Panc1 (cell line): ENCODE data around the gene CEMIP. TPM values are rescaled to one million over a fixed set of nuclear protein-coding genes. Genes with fewer than 3 reads are reported as not detected.

Source experiments
- ATAC-seq: fragments of 200-7000 bp; cut with Tn5 transposase; 2 replicates; pipeline ENCODE4 v1.9.1; 2020; ENCODE audit warnings: mild to moderate bottlenecking, moderate library complexity
- BruUV-seq: library from RNA; stranded (reverse); fragments of 400-500 nt; replicated peaks from 2 replicates; lab custom pipeline; 2021; lab: Mats Ljungman, UMichigan
- CTCF ChIA-PET: fragments of 300-600 bp; sonication (Branson Sonifier 250); formaldehyde crosslinking; loops from one replicate; lab custom pipeline; 2022; ENCODE audit warnings: antibody characterized with exemption; lab: Charles Lee
- POLR2A ChIA-PET: fragments of 300-600 bp; sonication (Branson Sonifier 250); formaldehyde crosslinking; loops from one replicate; lab custom pipeline; 2022; ENCODE audit warnings: antibody characterized with exemption; lab: Charles Lee
- DNase-seq: peaks from one replicate; pipeline ENCODE4 v3.0.0-alpha.2; 2010; ENCODE audit warnings: low read depth, low spot score
- H3K27ac ChIP-seq: 2 replicates; pipeline ENCODE4 v1.5.1; 2011; ENCODE audit warnings: mild to moderate bottlenecking, low read length, inconsistent platforms
- H3K27me3 ChIP-seq: fragments of 200-500 bp; sonication (Bioruptor generic); 2 replicates; pipeline ENCODE4 v1.6.0; 2014; ENCODE audit warnings: low read length, inconsistent platforms; ENCODE audit not compliant: control insufficient read depth, insufficient read depth
- H3K36me3 ChIP-seq: fragments of 200-500 bp; sonication (Bioruptor generic); 2 replicates; pipeline ENCODE4 v1.5.1; 2014; ENCODE audit warnings: inconsistent platforms, mild to moderate bottlenecking, low read length, moderate library complexity; ENCODE audit not compliant: control insufficient read depth, insufficient read depth
- H3K4me1 ChIP-seq: 2 replicates; pipeline ENCODE4 v1.5.1; 2011; ENCODE audit warnings: inconsistent platforms, mild to moderate bottlenecking, low read length, moderate library complexity; ENCODE audit not compliant: control insufficient read depth, insufficient read depth
- H3K4me3 ChIP-seq, 2 experiments: 2 replicates each; pipeline ENCODE4 v1.5.1; 2011 to 2012; ENCODE audit warnings: low read depth in 2 of 2, low read length in 2 of 2, mild to moderate bottlenecking in 2 of 2, inconsistent platforms in 1 of 2, moderate library complexity in 1 of 2
- H3K9me3 ChIP-seq: fragments of 200-500 bp; sonication (Bioruptor generic); 2 replicates; pipeline ENCODE4 v1.5.1; 2014; ENCODE audit warnings: low read depth, mild to moderate bottlenecking, inconsistent platforms, low read length, moderate library complexity; ENCODE audit not compliant: control insufficient read depth, insufficient read depth
- POLR2AphosphoS5 ChIP-seq: IDR thresholded peaks from 2 replicates; pipeline ENCODE4 v1.6.1; 2012; ENCODE audit warnings: mild to moderate bottlenecking, low read depth, low read length, moderate library complexity
- SIN3A ChIP-seq: IDR thresholded peaks from 2 replicates; pipeline ENCODE4 v1.6.1; 2012; ENCODE audit warnings: low read depth, mild to moderate bottlenecking, low read length, moderate library complexity, borderline replicate concordance; ENCODE audit not compliant: insufficient read depth
- TCF7L2 ChIP-seq: IDR thresholded peaks from 2 replicates; pipeline ENCODE4 v1.6.1; 2011; ENCODE audit warnings: mild to moderate bottlenecking, low read depth, low read length, inconsistent platforms
- in situ Hi-C: cut with HindIII; loops from 2 replicates; pipeline ENCODE4 v1.10.0; 2016; ENCODE audit warnings: low sequenced_read_pairs, low pct_unique_long_range_greater_than_20kb
- intact Hi-C: fragments of 100-400 bp; cut with micrococcal nuclease; formaldehyde crosslinking; loops from one replicate; pipeline ENCODE4 v1.10.0; 2022; ENCODE audit not compliant: unreplicated experiment
- total RNA-seq: library from RNA; stranded (reverse); gene quantifications from one replicate; pipeline ENCODE4 v1.2.1, GENCODE V29; 2021; ENCODE audit not compliant: unreplicated experiment
- TF ChIP-seq, protein P1 (sequence below), 2 experiments: IDR thresholded peaks; 2 replicates each; pipeline ENCODE4 v1.6.1; 2011 to 2012; ENCODE audit warnings: low read depth in 2 of 2, control low read depth in 1 of 2, low read length in 1 of 2, mild to moderate bottlenecking in 1 of 2, moderate library complexity in 1 of 2; ENCODE audit not compliant: insufficient read depth in 1 of 2
- TF ChIP-seq, protein P2 (sequence below): fragments of 450-650 bp; IDR thresholded peaks from 2 replicates; pipeline ENCODE4 v1.5.1; 2017; ENCODE audit warnings: mild to moderate bottlenecking

Gene CEMIP
- total RNA-seq, 1 experiment from 2014 or later, result 0.46 TPM

DNA sequence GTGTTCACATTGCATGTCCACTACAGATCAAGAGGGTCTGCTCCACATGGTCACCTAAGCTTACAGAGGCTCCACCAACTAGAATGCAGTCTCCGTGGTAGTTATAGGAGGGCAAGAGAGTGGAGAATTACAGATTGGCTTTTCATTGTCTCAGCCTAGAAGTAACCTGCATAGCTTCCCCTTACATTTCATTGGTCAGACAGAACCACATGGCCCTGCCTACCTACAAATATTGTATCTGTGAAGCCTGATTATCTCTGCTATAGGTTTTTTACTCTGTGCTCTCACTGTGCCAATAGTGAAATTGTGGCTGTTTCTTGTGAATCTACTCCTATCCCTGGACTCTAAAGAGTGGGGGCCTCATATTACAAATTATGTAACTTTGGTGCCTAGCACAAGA lies 219.1 kb downstream of the CEMIP start:
- no peaks in the 10 kb centered on the region for H3K27me3 ChIP-seq
- no peaks in the 10 kb centered on the region; the same call in 1 of the 2 replicates for H3K36me3 ChIP-seq
- POLR2A ChIA-PET, result no interaction called here
- CTCF ChIA-PET, result no interaction called here
- H3K4me1 ChIP-seq, result peaks cover 13% of the 10 kb centered on the region
- H3K9me3 ChIP-seq, result no peaks in the 10 kb centered on the region
- DNase-seq (no peak), ATAC-seq (no peak)
- H3K27ac ChIP-seq, result 0 out of 2 replicates have a peak overlapping the region, but pooled peaks have one; percentile 2
- in situ Hi-C loops (no loop called here), intact Hi-C loops (loop anchor here (10.0 kb wide), 1 partner anchor 107 kb away; no protein-coding TSS in a partner anchor)
- BruUV-seq, result no TSS peak
- TF ChIP-seq TCF7L2, result no peak
- TF ChIP-seq SIN3A, result no peak
- no peak for TF ChIP-seq POLR2AphosphoS5
- TF ChIP-seq, protein P1, sequence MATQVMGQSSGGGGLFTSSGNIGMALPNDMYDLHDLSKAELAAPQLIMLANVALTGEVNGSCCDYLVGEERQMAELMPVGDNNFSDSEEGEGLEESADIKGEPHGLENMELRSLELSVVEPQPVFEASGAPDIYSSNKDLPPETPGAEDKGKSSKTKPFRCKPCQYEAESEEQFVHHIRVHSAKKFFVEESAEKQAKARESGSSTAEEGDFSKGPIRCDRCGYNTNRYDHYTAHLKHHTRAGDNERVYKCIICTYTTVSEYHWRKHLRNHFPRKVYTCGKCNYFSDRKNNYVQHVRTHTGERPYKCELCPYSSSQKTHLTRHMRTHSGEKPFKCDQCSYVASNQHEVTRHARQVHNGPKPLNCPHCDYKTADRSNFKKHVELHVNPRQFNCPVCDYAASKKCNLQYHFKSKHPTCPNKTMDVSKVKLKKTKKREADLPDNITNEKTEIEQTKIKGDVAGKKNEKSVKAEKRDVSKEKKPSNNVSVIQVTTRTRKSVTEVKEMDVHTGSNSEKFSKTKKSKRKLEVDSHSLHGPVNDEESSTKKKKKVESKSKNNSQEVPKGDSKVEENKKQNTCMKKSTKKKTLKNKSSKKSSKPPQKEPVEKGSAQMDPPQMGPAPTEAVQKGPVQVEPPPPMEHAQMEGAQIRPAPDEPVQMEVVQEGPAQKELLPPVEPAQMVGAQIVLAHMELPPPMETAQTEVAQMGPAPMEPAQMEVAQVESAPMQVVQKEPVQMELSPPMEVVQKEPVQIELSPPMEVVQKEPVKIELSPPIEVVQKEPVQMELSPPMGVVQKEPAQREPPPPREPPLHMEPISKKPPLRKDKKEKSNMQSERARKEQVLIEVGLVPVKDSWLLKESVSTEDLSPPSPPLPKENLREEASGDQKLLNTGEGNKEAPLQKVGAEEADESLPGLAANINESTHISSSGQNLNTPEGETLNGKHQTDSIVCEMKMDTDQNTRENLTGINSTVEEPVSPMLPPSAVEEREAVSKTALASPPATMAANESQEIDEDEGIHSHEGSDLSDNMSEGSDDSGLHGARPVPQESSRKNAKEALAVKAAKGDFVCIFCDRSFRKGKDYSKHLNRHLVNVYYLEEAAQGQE (IDR thresholded peaks at IDR 0.05; ENCODE audit: insufficient read depth in 1 of 2, low read depth in 2 of 2, low read length in 1 of 2), result no peak
- TF ChIP-seq, protein P2, sequence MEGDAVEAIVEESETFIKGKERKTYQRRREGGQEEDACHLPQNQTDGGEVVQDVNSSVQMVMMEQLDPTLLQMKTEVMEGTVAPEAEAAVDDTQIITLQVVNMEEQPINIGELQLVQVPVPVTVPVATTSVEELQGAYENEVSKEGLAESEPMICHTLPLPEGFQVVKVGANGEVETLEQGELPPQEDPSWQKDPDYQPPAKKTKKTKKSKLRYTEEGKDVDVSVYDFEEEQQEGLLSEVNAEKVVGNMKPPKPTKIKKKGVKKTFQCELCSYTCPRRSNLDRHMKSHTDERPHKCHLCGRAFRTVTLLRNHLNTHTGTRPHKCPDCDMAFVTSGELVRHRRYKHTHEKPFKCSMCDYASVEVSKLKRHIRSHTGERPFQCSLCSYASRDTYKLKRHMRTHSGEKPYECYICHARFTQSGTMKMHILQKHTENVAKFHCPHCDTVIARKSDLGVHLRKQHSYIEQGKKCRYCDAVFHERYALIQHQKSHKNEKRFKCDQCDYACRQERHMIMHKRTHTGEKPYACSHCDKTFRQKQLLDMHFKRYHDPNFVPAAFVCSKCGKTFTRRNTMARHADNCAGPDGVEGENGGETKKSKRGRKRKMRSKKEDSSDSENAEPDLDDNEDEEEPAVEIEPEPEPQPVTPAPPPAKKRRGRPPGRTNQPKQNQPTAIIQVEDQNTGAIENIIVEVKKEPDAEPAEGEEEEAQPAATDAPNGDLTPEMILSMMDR, result no peak
- no peak overlapping the region for H3K4me3 ChIP-seq

DNA sequence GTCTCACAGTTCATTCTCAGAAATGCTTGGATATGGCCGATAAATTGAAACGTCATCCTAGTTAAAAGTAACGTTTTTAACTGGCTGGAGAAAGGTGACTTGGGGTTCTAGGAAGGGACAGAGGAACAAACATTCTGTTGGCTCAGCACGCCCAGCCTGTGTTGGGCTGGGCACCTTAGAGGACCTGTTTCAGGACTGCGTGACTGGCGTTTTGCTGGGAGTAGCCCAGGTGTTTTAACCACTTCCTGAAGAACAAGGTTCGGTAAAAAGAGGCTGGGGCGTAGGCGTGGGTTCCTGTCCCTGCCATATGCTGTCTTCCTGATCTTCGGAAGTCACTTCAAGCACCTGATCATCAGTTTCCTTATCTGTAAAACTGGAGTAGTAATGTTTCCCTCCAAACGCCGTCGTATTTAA lies 220.5 kb downstream of the CEMIP start:
- ChIA-PET CTCF (interaction anchor here (0.9 kb wide), 1 partner anchor 266 kb away, joined by 7 read pairs; no protein-coding TSS in a partner anchor), POLR2A (no interaction called here)
- Histone ChIP-seq H3K9me3 (no peaks in the 10 kb centered on the region), H3K27me3 (no peaks in the 10 kb centered on the region), H3K36me3 (peaks cover 2% of the 10 kb centered on the region; the same call in 1 of the 2 replicates), H3K4me3 (peak overlapping the region; percentile 93 to 94), H3K4me1 (peaks cover 27% of the 10 kb centered on the region), H3K27ac (peak overlapping the region; percentile 96)
- in situ Hi-C loops (no loop called here), intact Hi-C loops (loop anchor here (10.0 kb wide), 1 partner anchor 105 kb away; no protein-coding TSS in a partner anchor)
- TF ChIP-seq, protein P1 (IDR thresholded peaks at IDR 0.05; ENCODE audit: insufficient read depth in 1 of 2, low read depth in 2 of 2, low read length in 1 of 2), result no peak
- no peak for TF ChIP-seq SIN3A
- TF ChIP-seq POLR2AphosphoS5, result no peak
- TF ChIP-seq, protein P2, result no peak
- TF ChIP-seq TCF7L2, result no peak
- no peak for ATAC-seq
- TSS peak; percentile 93 for BruUV-seq
- DNase-seq, result no peak
